Astrocyte (in vitro differentiated cells and primary cell): ENCODE measurements around the gene SCYGR7.

Source experiments
- CTCF ChIP-seq: IDR thresholded peaks from 2 replicates; pipeline ENCODE4 v1.5.1; 2011; ENCODE audit warnings: low read depth, mild to moderate bottlenecking, inconsistent platforms, low read length, moderate library complexity; ENCODE audit not compliant: insufficient read depth
- EZH2 ChIP-seq: IDR thresholded peaks from 2 replicates; pipeline ENCODE4 v1.6.1; 2012; ENCODE audit warnings: mild to moderate bottlenecking, low read length, inconsistent platforms; ENCODE audit not compliant: insufficient read depth

GRCh38 chr2:227745594-227745993 is 17.5 kb downstream of the SCYGR7 start, which contains the start of gene SCYGR8:
- no peak for TF ChIP-seq CTCF
- TF ChIP-seq EZH2 = no peak
